Left lobe of liver (tissue), 2 donors: ENCODE results near the gene SGPP2. TPM values are rescaled to one million over a fixed set of nuclear protein-coding genes. Genes with fewer than 3 reads are reported as not detected.

Experiments used
- ATAC-seq: fragments of 200-7000 bp; cut with Tn5 transposase; one replicate; pipeline ENCODE4 v1.9.1; 2020; ENCODE audit warnings: mild to moderate bottlenecking, moderate library complexity
- DNase-seq: peaks from one replicate; pipeline ENCODE4 v3.0.0-alpha.2; 2020; ENCODE audit warnings: low spot score
- total RNA-seq: library from RNA; stranded (reverse); gene quantifications from one replicate; pipeline ENCODE4 v1.2.1, GENCODE V29; 2021
- donor health status: DM: no; HTN: no; CAD: no; lungs with moderate emphysema.
- donor health status: DM: no; HTN: yes; CAD: no.

SGPP2 gene
- total RNA-seq, 1 donor from 2014 or later: 0.23 TPM

DNA sequence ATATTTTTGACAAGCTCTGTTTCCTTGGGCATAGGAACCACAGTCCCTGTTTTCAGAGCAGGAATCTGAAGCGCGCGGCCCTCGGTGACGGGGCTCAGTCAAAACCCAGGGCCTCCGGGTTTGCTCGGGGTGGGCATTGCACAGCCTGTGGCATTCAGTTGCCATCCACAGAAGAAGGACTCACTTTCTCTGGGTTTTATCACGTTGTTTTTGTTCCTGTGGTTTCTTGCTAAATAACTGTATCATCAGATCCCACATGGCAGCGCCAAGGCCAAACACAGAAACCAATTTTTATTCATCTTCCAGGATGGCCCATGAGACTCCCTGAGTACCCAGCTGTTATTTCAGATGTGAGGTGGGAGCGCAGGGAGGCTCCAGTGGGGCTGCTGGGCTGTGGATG is 35.6 kb downstream of the SGPP2 start:
- DNase-seq (no peak), ATAC-seq (no peak)

- no peak for ATAC-seq
Observed at GRCh38 chr2:222465746-222466145, 41.4 kb downstream of the SGPP2 start.

DNA sequence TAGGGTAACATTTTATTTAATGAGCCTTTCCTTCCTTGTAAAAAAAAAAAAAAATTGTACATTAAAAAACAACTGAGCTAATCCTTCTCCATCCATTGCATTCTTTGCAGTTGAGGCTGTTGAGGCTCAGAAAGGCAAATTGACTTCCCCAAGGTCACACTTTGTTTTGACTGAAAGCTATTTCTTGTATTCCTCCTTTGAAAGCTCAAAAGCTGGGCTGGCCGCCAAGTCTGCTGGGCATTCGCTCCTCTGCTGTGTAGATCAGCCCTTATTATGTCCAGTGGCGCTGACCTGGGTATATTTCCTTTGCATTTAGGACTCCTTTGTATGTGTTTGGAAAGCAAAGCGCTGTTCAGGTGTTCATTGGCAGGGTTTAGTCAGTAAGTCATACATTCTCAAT is 44.0 kb downstream of the SGPP2 start:
- DNase-seq (no peak), ATAC-seq (no peak)

More at GRCh38 chr2:222465746-222466145, 41.4 kb downstream of the SGPP2 start:
- no peak for DNase-seq

DNA sequence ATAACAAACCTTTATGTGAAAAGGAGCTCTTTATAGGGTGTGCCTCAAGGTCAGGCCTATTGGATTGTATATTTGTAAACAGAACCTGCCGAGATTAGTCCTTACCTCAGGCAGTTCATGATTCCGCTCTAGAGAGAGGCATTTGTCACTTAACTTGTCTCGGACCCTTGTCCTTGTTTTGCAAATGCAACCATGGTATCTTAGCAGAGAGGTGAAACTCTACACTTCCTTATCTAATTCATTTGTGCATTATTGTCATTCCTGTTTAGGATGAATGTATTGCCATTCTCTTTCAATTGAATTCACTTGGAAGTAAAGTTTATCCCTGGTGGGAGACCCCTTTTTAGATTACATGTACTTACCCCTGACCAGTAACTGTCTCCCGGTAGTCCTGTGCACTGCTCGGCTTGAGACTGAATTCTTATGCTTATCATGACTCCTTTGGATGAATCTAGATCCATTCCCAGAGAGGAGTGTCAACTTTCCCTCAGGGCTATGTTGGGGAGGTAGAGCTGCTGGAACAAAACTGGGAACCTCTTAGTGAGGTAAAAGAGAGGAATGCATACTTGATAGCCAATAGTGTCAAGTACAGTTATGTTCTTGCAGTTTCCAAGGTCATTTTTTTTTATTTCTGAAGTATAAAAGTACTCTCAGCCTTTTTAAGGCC is 46.6 kb downstream of the SGPP2 start:
- DNase-seq (no peak), ATAC-seq (no peak)

DNA sequence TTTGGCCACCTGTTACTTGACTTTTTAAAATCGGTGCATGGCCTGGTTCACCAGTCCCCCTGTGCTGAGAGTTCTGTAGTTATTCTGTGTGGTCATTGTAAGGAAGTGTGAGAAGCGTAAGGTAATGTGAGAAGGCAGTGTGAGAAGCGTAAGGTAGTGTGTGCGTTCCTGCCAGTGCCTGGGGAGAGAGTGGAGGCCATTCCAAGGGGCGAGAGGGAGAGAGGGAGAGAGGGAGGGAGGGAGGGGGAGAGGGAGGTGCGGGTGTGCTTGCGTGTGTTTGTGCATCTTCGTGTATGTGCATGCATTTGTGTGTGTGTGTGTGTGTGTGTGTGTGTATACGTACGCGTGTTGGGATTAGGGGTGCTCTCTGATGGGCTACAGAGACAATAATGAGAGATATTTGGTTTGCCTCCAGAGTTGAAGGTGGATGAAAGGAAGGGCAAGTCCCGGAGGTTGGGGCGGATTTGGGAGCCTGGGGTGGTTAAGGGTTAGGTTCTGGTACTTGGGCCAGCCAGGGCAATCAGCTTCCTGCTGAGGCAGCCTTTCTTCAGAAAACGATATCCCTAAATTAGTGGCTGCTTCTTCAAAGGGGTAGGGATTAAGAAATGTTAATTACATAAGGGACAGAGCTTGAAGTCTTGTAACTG is 53.7 kb downstream of the SGPP2 start:
- no peak for DNase-seq
- no peak for ATAC-seq

- DNase-seq (no peak), ATAC-seq (no peak)
Observed at GRCh38 chr2:222479859-222480258, 55.5 kb downstream of the SGPP2 start.

- ATAC-seq (no peak), DNase-seq (no peak)
Observed at GRCh38 chr2:222480497-222480896, 56.2 kb downstream of the SGPP2 start.

- ATAC-seq (no peak), DNase-seq (no peak)
Observed at GRCh38 chr2:222481941-222482340, 57.6 kb downstream of the SGPP2 start.

- DNase-seq (no peak), ATAC-seq (no peak)
Observed at GRCh38 chr2:222483513-222484039, 59.2 kb downstream of the SGPP2 start.

- DNase-seq (no peak), ATAC-seq (no peak)
Observed at GRCh38 chr2:222485367-222486211, 61.2 kb downstream of the SGPP2 start.

DNA sequence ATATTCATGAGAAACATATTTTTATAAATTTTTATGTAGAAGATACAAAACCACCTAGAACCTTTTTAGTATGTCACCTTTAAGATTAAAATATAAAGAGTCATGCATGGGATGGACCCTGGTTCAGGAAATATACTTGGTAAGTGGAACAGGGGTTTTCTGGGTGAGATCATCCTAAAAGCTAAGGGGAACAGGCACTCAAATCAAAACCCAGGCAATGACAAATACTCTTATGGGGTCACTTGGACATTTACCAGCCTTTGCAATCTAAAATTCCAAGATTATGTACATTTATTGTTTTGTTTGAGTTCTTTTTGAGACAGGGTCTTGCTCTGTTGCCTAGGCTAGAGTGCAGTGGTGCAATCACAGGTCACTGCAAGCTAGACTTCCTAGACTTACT is 65.8 kb downstream of the SGPP2 start:
- ATAC-seq: no peak

DNA sequence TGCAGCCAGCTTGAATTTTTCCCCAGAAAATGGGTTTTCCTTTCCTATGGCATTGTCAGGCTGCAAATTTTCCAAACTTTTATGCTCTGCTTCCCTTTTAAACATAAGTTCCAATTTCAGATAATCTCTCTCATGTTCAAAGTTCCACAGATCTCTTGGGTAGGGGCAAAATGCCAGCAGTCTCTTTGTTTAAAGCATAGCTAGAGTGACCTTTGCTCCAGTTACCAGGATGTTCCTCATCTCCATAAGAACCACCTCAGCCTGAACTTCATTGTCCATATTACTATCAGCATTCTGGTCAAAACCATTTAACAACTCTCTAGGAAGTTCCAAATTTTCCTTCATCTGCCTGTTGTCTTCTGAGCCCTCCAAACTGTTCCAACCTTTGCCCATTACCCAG is 68.3 kb downstream of the SGPP2 start:
- DNase-seq: no peak
- ATAC-seq: peak; percentile 90

More for the DNA sequence above, 65.8 kb downstream of the SGPP2 start:
- no peak for DNase-seq

- no peak for DNase-seq
- ATAC-seq: no peak
Observed at GRCh38 chr2:222494104-222494739, 69.9 kb downstream of the SGPP2 start.

DNA sequence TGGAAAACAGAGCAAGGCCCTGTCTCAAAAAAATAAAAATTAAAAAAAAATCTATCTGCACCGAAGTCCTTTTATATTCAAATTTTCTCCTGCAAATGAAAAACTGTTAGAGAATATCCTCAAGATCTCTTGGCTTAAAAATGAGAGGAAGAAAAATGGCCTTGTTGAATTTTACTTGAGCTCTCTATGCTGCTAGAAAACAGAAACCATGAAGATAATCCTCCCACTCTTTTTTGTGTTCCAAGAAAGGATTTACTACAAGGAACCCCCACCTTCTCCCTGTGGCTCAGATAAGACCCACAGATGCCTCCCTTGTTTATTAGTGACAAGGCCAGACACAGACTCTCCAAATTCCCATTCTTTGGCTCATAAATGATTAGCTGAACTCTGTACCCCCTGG is 71.0 kb downstream of the SGPP2 start:
- no peak for ATAC-seq
- DNase-seq: no peak

DNA sequence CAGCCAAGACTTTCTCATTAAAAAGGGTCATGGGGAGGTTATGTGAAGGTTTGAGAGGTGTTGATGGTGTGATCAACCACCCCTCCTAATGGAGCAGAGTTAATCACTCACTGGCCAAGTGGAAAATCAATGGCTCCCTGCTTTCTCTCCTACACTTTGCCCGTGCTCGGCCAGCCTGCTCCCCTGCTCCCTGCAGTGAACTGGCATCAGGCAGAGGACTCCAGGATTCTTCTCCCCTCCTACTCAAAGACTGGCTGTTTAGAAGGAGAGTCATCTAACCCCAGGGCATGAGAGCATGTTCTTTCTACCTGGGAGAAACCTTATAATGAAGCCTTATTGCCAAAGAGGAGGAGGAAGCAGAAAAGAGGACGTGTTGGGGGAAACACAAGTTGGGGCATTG is 74.9 kb downstream of the SGPP2 start:
- ATAC-seq (peak; percentile 24), DNase-seq (no peak)

DNA sequence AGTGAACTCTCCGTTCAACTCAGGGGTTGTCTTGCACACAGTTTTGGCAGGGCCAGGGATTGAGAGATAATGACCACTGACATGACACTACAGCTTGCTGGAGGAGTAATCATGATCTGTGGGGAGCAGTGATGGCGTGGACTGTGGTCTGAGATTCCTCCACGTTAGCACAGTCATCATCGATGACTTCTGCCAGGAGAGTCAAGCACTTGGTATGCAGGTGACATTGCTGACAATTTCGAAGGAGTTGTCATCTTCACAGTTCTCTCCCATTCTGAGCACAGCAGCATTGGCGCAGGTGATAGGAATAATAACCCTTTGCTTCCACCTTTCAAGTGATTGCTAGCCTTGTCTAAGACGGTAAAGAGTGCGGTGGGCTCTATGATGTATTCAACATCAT is 79.8 kb downstream of the SGPP2 start:
- ATAC-seq (no peak), DNase-seq (no peak)

DNA sequence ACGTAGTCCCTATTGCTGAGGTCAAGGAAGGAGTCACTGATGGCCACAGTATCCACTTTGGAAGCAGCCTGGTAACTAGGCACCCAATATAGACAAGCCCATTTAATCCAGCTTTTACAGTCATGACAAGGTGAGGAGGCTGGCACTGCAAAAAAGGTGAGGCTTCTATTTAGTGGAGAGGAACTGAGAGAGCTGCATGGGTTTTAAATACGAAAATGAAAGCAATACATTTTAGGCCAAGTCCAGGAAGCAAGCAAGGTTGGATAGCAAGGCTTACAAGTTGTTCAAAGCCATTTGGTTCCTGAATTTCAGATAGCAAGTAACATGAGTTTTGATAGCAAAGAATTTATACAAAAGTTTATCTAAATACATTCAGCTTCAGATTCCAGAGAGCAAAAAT is 80.4 kb downstream of the SGPP2 start:
- DNase-seq: no peak

GRCh38 chr2:222506230-222506935 is 82.0 kb downstream of the SGPP2 start:
- DNase-seq (no peak), ATAC-seq (no peak)

More for the DNA sequence above, 80.4 kb downstream of the SGPP2 start:
- no peak for ATAC-seq

DNA sequence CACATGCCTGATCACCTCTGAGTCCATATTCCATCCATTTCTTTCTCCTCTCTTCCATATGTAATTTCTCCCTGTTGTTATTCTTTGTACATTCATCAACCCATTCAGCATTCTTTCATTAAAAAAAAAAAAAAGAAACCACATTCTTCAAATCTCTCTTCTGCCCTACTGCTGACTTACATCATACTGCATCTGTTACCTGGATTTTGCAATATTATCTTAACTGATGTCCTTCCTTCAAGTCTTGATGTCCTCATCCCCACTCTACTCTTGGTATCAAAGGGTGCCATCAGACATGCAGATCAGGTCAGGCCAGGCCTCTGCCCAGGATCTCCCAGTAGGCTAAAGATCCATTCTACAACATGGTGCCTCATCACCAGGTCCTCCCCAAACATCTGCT is 90.6 kb downstream of the SGPP2 start:
- no peak for ATAC-seq
- DNase-seq: no peak

GRCh38 chr2:222518570-222519381 is 94.4 kb downstream of the SGPP2 start:
- no peak for ATAC-seq
- DNase-seq: no peak
